ENCODE measurements around the gene LHPP.

Gene LHPP

GRCh38 chr10:124554085-124554858 is 92.6 kb downstream of the LHPP start:
- H3K4me2 ChIP-seq (ENCODE audit: low read length) = no peak overlapping the region
- H3K9me3 ChIP-seq (ENCODE audit: control insufficient read depth, insufficient read depth, low read length) = no peaks in the 10 kb centered on the region
- TF ChIP-seq EZH2phosphoT487 (IDR thresholded peaks at IDR 0.05; ENCODE audit: borderline replicate concordance, low read length) (no peak), CTCF (IDR thresholded peaks at IDR 0.05; ENCODE audit: low read depth, low read length, poor library complexity, severe bottlenecking) (no peak)

GRCh38 chr10:124557167-124557566 is 95.5 kb downstream of the LHPP start:
- Histone ChIP-seq H3K4me2 (ENCODE audit: low read length) (no peak overlapping the region), H3K27me3 (ENCODE audit: control insufficient read depth, low read length) (no peaks in the 10 kb centered on the region), H3K36me3 (ENCODE audit: control insufficient read depth, low read length) (no peaks in the 10 kb centered on the region), H3K79me2 (ENCODE audit: control insufficient read depth, low read length) (no peaks in the 10 kb centered on the region), H3K9me2 (replicated peaks; ENCODE audit: control insufficient read depth, low read length) (no peaks in the 10 kb centered on the region), H3K4me1 (ENCODE audit: control insufficient read depth, low read length) (peaks cover 14% of the 10 kb centered on the region), H3K27ac (ENCODE audit: low read depth, low read length) (no peak overlapping the region), H4K20me1 (ENCODE audit: control insufficient read depth, insufficient read depth, low read depth, low read length) (no peaks in the 10 kb centered on the region), H3K9me3 (ENCODE audit: control insufficient read depth, insufficient read depth, low read length) (no peaks in the 10 kb centered on the region), H3F3A (ENCODE audit: control insufficient read depth, insufficient read depth) (no peaks in the 10 kb centered on the region; the same call in 1 of the 2 replicates), H3K4me3 (ENCODE audit: low read length) (no peak overlapping the region)
- TF ChIP-seq CTCF (IDR thresholded peaks at IDR 0.05; ENCODE audit: low read depth, low read length, poor library complexity, severe bottlenecking) (no peak), EZH2phosphoT487 (IDR thresholded peaks at IDR 0.05; ENCODE audit: borderline replicate concordance, low read length) (no peak)

More at GRCh38 chr10:124554085-124554858, 92.6 kb downstream of the LHPP start:
- Histone ChIP-seq H3F3A (ENCODE audit: control insufficient read depth, insufficient read depth) (no peaks in the 10 kb centered on the region; the same call in 1 of the 2 replicates), H3K4me1 (ENCODE audit: control insufficient read depth, low read length) (peaks cover 22% of the 10 kb centered on the region), H3K79me2 (ENCODE audit: control insufficient read depth, low read length) (no peaks in the 10 kb centered on the region), H3K27ac (ENCODE audit: low read depth, low read length) (no peak overlapping the region), H4K20me1 (ENCODE audit: control insufficient read depth, insufficient read depth, low read depth, low read length) (no peaks in the 10 kb centered on the region), H3K4me3 (ENCODE audit: low read length) (no peak overlapping the region), H3K36me3 (ENCODE audit: control insufficient read depth, low read length) (no peaks in the 10 kb centered on the region), H3K27me3 (ENCODE audit: control insufficient read depth, low read length) (no peaks in the 10 kb centered on the region), H3K9me2 (replicated peaks; ENCODE audit: control insufficient read depth, low read length) (no peaks in the 10 kb centered on the region)

- peaks cover 21% of the 10 kb centered on the region for H3K4me1 ChIP-seq (ENCODE audit: control insufficient read depth, low read length)
- H3K9me2 ChIP-seq (replicated peaks; ENCODE audit: control insufficient read depth, low read length) = no peaks in the 10 kb centered on the region
- no peak overlapping the region for H3K4me3 ChIP-seq (ENCODE audit: low read length)
- no peaks in the 10 kb centered on the region for H3K9me3 ChIP-seq (ENCODE audit: control insufficient read depth, insufficient read depth, low read length)
- no peak overlapping the region for H3K27ac ChIP-seq (ENCODE audit: low read depth, low read length)
- H3K36me3 ChIP-seq (ENCODE audit: control insufficient read depth, low read length) = no peaks in the 10 kb centered on the region
- no peaks in the 10 kb centered on the region for H3K79me2 ChIP-seq (ENCODE audit: control insufficient read depth, low read length)
- TF ChIP-seq EZH2phosphoT487 (IDR thresholded peaks at IDR 0.05; ENCODE audit: borderline replicate concordance, low read length) = no peak
- TF ChIP-seq CTCF (IDR thresholded peaks at IDR 0.05; ENCODE audit: low read depth, low read length, poor library complexity, severe bottlenecking) = no peak
- no peak overlapping the region for H3K4me2 ChIP-seq (ENCODE audit: low read length)
- H3K27me3 ChIP-seq (ENCODE audit: control insufficient read depth, low read length) = no peaks in the 10 kb centered on the region
- H4K20me1 ChIP-seq (ENCODE audit: control insufficient read depth, insufficient read depth, low read depth, low read length) = no peaks in the 10 kb centered on the region
- peaks cover 1% of the 10 kb centered on the region; the same call in 1 of the 2 replicates for H3F3A ChIP-seq (ENCODE audit: control insufficient read depth, insufficient read depth)
Observed at GRCh38 chr10:124557648-124558338, 96.2 kb downstream of the LHPP start.
